ENCODE measurements around the gene RUNX2.

Gene RUNX2

DNA sequence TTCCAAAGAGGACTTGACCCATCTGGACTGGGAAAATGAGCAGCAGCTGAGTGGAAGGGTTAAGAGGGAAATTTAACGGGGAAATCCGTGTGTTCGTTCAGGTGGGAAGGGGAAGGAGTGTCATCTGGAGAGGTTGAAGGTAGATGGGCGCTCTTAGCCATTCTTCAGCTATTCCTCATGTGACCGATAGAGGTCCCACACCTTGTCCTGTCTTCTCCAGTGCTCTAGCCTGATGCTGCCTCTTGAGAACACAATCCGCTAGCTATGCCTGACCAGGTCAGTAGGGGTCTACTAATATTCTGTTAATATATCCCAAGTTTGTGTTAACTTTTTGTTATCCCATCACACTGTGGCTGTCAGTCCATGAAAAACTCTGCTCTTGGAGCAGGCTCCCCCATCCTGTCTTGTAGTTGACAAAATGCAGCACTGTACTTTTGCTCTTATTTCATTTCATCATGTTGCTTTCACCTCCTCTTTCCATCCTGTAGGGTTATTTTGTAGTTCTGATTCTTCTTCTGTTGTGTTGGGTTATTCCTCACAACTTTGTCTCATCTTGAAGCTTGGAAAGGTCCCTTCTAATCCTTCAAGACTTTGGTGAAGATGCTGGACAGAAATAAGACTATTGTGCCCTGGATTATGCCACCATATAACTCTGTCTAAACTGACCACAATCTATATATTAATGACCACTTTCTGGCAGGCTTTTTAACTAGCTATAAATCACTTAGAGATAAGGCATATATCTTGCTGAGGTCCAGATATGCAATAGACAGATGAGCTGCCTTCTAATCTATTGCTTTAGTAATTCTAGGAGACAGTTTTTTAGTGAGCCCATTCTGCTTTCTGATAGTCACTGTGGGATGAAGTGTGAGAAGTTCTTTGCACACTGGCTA lies 173.0 kb downstream of the RUNX2 start:
- TF ChIP-seq MYC (IDR thresholded peaks at IDR 0.05; ENCODE audit: low read depth, low read length): no peak
- TF ChIP-seq POLR2A (IDR thresholded peaks at IDR 0.05; ENCODE audit: extremely low read depth, insufficient read length): no peak
- TF ChIP-seq, protein P1, sequence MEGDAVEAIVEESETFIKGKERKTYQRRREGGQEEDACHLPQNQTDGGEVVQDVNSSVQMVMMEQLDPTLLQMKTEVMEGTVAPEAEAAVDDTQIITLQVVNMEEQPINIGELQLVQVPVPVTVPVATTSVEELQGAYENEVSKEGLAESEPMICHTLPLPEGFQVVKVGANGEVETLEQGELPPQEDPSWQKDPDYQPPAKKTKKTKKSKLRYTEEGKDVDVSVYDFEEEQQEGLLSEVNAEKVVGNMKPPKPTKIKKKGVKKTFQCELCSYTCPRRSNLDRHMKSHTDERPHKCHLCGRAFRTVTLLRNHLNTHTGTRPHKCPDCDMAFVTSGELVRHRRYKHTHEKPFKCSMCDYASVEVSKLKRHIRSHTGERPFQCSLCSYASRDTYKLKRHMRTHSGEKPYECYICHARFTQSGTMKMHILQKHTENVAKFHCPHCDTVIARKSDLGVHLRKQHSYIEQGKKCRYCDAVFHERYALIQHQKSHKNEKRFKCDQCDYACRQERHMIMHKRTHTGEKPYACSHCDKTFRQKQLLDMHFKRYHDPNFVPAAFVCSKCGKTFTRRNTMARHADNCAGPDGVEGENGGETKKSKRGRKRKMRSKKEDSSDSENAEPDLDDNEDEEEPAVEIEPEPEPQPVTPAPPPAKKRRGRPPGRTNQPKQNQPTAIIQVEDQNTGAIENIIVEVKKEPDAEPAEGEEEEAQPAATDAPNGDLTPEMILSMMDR (IDR thresholded peaks at IDR 0.05; ENCODE audit: low read depth, low read length): peak; percentile 1
- H3K4me3 ChIP-seq (ENCODE audit: low read depth, low read length): no peak overlapping the region
- DNase-seq (ENCODE audit: low read depth): no peak

DNA sequence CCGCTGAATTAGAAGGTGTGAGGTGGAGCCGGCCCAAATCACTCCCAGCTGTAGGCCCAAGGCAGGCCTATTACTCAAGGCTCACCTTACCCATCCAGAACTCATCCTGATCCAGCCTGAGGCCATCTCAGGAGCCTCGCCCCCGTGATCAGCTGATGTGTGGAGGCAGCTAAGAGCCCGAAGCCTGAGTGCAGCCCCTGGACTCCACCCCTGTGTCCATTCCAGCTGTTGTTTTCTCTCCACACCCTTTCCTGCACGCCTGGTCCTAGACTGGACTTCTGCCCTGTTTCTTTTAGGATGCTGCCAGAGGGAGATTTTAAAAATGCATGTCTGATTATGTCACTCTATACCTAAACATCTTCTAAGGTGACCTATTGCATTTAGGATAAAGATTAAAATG lies 174.3 kb downstream of the RUNX2 start:
- TF ChIP-seq, protein P1 (IDR thresholded peaks at IDR 0.05; ENCODE audit: low read depth, low read length): no peak
- TF ChIP-seq, protein P2, sequence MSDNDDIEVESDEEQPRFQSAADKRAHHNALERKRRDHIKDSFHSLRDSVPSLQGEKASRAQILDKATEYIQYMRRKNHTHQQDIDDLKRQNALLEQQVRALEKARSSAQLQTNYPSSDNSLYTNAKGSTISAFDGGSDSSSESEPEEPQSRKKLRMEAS (IDR thresholded peaks at IDR 0.05; ENCODE audit: low read depth, low read length): no peak
- TF ChIP-seq POLR2A (IDR thresholded peaks at IDR 0.05; ENCODE audit: extremely low read depth, insufficient read length) (no peak), MYC (IDR thresholded peaks at IDR 0.05; ENCODE audit: low read depth, low read length) (no peak)

DNA sequence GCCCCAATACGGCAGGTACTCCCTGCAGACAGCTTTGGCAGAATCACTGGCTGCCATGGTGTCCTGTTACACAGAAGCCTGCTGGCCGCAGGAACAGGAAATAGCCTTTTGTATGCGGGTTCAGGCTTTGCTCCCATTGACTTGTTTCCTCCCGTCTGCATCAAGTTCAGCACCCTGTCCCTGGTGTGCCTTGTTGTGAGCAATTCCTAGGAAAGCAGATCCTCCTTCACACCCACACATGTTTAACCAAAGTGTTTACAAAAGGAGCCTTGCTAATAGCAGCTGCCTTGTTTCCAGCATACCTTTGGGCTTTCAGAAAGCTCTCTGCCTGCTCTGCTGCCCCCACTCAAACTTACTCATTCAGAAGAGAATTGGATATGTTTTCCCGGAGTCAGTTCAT lies 176.8 kb downstream of the RUNX2 start:
- no peak overlapping the region for H3K4me3 ChIP-seq (ENCODE audit: low read depth, low read length)
- DNase-seq (ENCODE audit: low read depth): no peak
- TF ChIP-seq, protein P2 (IDR thresholded peaks at IDR 0.05; ENCODE audit: low read depth, low read length): no peak
- no peak for TF ChIP-seq POLR2A (IDR thresholded peaks at IDR 0.05; ENCODE audit: extremely low read depth, insufficient read length)
- no peak for TF ChIP-seq MYC (IDR thresholded peaks at IDR 0.05; ENCODE audit: low read depth, low read length)
- TF ChIP-seq, protein P1 (IDR thresholded peaks at IDR 0.05; ENCODE audit: low read depth, low read length): no peak

More for the DNA sequence above, 174.3 kb downstream of the RUNX2 start:
- no peak for DNase-seq (ENCODE audit: low read depth)
- H3K4me3 ChIP-seq (ENCODE audit: low read depth, low read length): no peak overlapping the region

DNA sequence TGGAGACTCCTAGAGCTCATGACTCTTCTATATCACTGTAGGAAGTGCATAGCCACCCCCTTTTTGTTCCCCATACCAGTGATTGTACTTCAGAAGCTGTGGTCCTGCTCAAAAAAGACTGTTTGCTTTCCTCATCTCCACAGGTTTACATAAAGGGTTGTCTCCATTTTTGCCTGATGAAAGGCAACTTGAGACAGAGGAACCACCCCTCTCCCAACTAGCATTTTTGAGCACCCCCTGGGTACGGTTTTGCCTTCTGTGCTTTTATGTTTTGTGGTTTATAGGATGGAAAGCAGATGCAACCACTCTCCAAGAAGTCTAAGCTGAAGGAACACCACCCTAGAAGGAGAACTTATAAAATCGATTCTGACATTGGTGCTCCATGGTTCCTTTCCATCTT lies 177.3 kb downstream of the RUNX2 start:
- TF ChIP-seq, protein P1 (IDR thresholded peaks at IDR 0.05; ENCODE audit: low read depth, low read length): no peak
- TF ChIP-seq, protein P2 (IDR thresholded peaks at IDR 0.05; ENCODE audit: low read depth, low read length): no peak
- TF ChIP-seq POLR2A (IDR thresholded peaks at IDR 0.05; ENCODE audit: extremely low read depth, insufficient read length) (no peak), MYC (IDR thresholded peaks at IDR 0.05; ENCODE audit: low read depth, low read length) (no peak)
- H3K4me3 ChIP-seq (ENCODE audit: low read depth, low read length): no peak overlapping the region
- DNase-seq (ENCODE audit: low read depth): no peak

DNA sequence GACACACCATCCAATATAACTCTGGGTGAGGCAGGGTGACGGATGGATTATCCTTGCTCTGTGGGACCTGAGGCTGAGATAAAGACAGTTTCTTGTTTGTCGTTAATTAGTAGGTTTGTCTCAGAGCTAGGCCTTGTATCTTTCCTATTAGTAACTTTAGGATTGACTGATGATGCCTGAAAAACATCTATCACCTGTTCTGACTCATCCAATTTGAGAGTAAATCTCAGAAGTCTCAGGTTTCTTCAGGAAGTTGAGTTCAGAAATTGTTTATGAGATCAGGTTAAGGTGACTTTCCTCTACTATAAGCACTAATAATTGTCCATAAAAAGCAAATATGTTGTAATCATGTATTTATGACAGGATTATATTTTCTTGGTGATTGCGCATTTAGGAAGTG lies 179.1 kb downstream of the RUNX2 start:
- TF ChIP-seq, protein P1 (IDR thresholded peaks at IDR 0.05; ENCODE audit: low read depth, low read length): no peak
- TF ChIP-seq MYC (IDR thresholded peaks at IDR 0.05; ENCODE audit: low read depth, low read length): no peak
- TF ChIP-seq, protein P2 (IDR thresholded peaks at IDR 0.05; ENCODE audit: low read depth, low read length): no peak
- no peak for TF ChIP-seq POLR2A (IDR thresholded peaks at IDR 0.05; ENCODE audit: extremely low read depth, insufficient read length)
- no peak overlapping the region for H3K4me3 ChIP-seq (ENCODE audit: low read depth, low read length)
- no peak for DNase-seq (ENCODE audit: low read depth)

All from NB4 (cell line).